DMS53 (cell line): ENCODE data around the gene SSC5D.
"Not testable (repeated sequence)": the region's sequence is repeated elsewhere in the genome, so short reads cannot be mapped to it uniquely, and the experiment has no call there.

Experiments
- DNase-seq: peaks from one replicate; lab custom pipeline; 2025; lab: John Stamatoyannopoulos, UW

SSC5D gene

GRCh38 chr19:55503502-55504251, 15.4 kb downstream of the SSC5D start:
- peak; percentile 97 for DNase-seq

GRCh38 chr19:55504252-55504603, 16.0 kb downstream of the SSC5D start:
- no peak for DNase-seq

GRCh38 chr19:55504981-55505380, 16.7 kb downstream of the SSC5D start:
- no peak for DNase-seq

GRCh38 chr19:55508120-55508519, 19.9 kb downstream of the SSC5D start:
- DNase-seq = no peak

GRCh38 chr19:55516878-55517620, 28.8 kb downstream of the SSC5D start:
- peak; percentile 97 for DNase-seq

- DNase-seq = peak; percentile 89
These were observed 31.4 kb downstream of the SSC5D start for GRCh38 chr19:55519451-55520311.

GRCh38 chr19:55520691-55521292, 32.6 kb downstream of the SSC5D start:
- no peak for DNase-seq

- DNase-seq = peak; percentile 43
These were observed 37.3 kb downstream of the SSC5D start for GRCh38 chr19:55525289-55526101.

GRCh38 chr19:55526216-55527196, 38.3 kb downstream of the SSC5D start:
- DNase-seq = peak; percentile 96

GRCh38 chr19:55527197-55528029, 39.2 kb downstream of the SSC5D start:
- DNase-seq = no peak

GRCh38 chr19:55528030-55528803, 40.0 kb downstream of the SSC5D start:
- DNase-seq = peak; percentile 95

GRCh38 chr19:55529636-55530234, 41.5 kb downstream of the SSC5D start:
- DNase-seq = no peak

GRCh38 chr19:55530996-55531395, 42.8 kb downstream of the SSC5D start:
- no peak for DNase-seq

- DNase-seq = not testable (repeated sequence)
These were observed 46.0 kb downstream of the SSC5D start for GRCh38 chr19:55534280-55534679.

GRCh38 chr19:55535173-55535964, 47.1 kb downstream of the SSC5D start:
- no peak for DNase-seq

- no peak for DNase-seq
These were observed 47.7 kb downstream of the SSC5D start for GRCh38 chr19:55535965-55536350.

GRCh38 chr19:55536366-55536765, 48.1 kb downstream of the SSC5D start:
- no peak for DNase-seq
